HG03060 (cell line): ENCODE measurements around the gene ADCY5.

ENCODE experiments used
- ATAC-seq: cut with Tn5 transposase; IDR thresholded peaks from one replicate; pipeline ENCODE4 v1.9.1; 2021; ENCODE audit warnings: low read depth, moderate number of reproducible peaks; ENCODE audit not compliant: unreplicated experiment

Gene ADCY5

DNA sequence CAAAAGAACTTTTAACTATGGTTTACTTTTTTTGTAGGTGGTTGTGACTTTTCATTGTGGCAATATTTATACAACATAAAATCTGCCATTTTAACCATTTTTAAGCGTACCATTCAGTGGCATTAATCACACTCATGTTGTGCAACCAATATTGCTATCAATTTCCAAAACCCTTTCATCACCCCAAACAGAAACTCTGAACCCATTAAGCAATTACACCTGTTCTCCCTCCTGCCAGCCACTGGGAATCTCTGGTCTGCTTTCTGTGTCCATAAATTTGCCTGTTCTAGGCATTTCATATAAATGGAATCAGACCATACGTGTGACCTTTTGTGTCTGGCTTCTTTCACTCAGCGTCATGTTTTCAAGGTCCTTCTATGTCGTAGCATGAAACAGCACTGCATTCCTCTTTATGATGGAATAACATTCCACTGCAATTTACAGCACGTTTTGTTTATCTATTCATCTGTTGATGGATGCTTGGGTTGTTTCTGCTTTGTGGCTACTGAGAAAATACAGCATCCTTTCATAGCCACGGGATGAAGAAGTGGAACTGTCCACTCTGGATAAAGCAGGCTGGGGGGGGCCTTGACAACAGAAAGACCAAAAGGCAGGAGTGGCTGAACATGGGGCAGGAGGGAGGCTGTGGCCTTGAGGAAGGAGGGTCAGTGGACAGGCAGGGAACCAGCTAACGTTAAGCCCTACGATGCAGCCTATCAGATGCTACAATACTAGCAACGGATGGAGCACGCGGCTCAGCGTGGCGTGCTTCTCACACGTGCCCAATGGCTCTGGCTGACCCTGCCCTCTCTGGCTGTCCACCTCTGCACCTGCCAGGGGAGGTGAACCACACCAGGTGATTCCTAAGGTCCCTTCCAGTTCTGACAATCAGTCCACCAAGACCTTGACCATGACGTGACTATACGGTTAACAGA, 136.3 kb downstream of the ADCY5 start:
- no peak for ATAC-seq

DNA sequence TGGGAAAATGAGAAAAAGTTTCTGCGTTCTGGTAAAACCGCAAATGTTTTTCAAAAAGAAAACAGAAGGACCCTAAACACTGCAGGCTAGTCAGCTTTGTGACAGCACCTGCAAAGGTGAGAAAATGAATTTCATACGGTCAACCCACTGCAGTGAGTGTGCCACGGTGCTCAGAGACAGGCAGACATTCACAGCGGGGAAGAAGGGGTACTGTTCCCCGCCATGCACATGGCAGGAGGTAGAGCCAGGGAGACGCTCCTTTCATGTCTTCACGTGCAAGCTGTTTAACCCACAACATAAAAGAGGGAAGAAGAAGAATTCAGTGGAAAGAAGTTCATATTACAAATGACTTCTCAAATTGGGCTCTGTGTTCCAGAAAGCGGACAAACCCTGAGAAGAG, 137.7 kb downstream of the ADCY5 start:
- no peak for ATAC-seq

DNA sequence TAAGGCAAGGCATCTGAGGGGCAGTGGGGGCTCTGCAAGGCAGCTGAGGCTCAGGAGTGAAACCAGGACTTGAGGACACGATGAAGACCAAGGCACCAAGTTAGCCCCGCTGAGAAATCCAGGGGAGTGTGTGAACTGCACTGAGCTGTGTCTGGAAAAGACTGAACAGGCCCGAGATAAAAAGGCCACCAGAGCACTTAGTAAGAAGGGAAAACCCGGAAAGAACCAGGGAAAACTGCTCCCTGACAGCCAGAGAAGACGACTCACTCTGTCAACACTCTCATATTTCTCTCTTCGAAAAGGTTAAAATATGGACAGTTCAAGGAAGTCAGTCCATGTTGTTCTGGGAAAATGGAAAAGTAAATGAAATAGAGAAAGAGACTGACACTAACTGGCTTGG, 138.1 kb downstream of the ADCY5 start:
- no peak for ATAC-seq

DNA sequence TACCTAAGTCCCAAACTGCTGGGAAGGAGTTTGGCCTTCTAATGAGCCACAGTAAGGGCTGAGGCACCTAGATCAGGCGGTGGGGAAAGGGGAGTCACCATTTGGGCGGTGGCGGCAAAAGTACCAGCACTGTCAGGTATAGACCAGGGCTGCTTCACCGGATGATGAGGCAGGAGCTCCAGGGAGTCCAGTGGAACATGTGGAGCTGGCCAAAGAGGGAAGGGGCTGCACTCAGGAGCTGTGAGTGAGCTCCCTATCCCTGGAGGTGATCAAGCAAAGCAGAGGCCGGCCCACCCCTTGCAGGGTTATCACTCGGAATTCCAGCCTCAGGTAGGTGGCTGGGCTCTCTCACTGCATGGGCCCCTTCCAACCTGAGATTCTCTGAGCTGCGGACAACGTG, 138.7 kb downstream of the ADCY5 start:
- ATAC-seq, result no peak

DNA sequence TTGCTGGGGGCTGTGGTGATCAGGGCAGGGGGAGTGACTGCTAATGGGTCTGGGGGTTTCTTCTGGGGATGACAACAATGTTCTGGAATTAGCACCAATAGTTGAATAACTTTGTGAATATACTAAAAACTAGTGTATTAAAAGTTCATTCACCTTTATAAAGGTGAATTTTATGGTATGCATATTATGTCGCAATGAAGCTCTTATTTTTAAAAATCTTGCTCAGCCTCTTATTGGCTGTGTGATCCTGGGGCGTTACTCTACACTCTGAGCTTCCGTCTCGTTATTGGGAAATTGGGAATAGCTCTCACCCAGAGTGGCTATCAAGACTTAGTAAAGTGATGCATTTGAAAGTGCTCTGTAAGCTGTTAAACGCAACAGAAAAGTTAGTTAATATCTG, 141.8 kb downstream of the ADCY5 start:
- ATAC-seq, result no peak

DNA sequence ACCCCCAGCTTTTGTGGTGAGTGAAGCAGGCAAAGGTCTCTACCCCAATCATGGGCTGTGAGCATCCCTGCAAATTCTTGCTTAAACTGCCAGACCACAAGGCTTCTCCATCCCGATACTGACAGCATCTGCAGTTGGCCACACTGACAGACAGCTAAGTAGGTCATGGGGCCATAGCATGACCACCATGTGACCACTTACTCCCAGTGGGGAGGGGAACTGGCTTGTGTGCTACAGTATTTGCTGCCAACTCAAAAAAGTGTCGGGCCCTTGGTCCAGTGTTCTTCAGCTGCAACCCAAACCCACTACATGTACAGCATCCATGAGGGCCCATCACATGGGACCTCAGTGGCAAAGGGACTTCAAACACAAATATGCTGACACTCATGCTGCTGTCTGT, 143.7 kb downstream of the ADCY5 start:
- no peak for ATAC-seq

DNA sequence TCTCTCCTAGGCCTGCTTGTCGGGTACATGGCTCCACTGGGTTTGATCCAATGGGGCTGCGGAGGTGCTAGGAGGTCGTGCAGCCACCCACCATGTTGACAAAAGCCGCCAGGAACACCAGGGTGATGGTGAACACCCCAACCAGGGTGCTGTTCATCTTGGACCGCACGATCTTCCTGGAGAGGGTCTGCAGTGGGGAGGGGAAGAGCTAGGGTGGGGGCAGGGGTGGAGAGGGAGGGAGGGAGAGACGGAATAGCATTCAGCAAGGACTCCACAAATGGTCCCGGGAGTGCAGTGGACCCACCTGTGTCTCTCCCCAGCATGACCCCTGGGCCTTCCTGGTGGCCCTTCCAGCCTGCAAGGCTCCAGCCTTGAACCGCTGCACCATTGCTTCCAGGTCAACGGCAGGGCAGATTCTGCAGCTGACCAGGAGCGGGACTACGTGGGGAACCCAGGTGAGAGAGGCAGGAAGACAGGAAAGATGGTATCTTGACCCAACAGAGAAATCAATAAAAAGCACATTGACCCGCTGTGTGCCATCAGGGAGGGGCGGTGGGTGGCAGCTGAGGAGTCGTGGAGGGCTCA, 144.8 kb downstream of the ADCY5 start:
- no peak for ATAC-seq

DNA sequence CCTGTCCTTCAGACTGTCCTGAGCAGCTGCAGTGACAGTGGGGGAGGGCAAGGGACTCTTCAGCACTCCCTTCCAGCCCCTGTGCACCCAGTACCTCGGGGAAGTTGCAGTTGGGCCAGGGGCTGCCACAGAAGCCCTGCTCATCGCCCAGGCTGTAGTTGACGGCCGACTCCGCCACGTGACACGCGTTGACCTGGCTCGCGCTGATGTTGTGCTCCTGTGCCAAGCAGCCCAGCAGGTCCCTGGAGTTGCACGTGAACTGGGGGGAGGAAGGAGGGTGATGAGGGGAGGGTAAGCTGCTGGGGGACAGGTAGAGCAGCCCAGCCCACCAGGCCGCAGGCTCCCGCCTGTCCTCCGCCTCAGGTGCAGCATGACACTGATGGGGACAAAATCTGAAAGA, 145.9 kb downstream of the ADCY5 start:
- no peak for ATAC-seq

DNA sequence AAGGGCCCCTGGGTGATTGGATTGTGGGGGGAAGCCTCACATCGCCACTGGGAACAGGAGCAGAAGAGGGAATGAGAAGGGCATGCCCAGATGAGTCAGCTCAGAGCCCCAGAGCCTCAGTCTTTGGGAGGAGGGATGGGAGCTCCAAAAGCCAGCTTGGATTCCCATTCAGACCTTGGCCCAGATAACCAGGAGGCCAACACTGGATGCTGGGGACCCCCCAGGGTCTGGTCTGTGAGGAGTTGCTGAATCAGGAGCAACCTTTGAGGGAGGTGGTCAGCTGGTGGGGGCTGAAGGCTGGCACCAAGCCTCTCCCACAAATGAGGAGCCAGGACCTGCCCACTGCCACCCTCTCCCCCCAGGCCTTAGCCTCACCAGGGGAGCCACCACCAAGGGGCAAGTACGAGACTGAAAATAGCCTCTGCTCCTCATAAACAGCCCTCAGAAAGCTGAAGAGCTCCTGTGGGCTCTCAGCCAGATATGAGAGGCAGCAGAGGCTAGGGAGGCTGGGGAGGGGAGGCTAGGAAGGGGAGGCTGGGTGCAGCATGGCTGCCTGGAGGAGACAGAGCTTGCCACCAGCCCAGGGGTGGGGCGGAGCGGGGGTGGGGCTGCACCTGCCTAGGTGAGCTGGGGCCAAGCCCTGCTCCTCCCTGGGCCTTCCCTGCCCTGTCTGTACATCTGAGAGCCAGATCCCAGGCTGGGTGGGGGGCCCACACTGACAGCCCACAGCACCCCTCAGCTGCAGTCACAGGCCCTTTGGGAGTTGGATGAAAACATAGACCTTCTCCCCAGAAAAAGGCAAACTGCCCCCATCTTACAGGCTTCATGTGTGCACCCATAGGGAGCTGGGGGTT, 147.3 kb downstream of the ADCY5 start:
- no peak for ATAC-seq

DNA sequence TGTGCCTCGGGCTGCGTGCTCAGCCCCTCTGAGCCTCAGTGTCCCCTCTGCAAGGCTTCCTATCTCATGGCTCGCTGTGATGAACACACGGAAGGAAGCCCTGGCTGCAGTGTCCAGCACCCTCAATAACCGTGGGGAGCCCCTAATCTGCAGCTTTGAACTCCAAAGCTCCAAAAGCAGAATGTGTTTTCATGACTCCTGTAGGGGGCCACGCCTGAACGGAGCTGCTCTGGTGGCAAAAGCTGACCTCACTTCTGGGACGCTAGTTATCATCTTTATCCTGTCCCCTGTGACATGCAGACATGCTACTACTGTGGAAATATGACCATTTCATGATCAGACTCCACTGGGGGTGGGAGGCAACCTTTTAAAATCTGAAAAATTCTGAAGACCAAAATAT, 148.3 kb downstream of the ADCY5 start:
- ATAC-seq, result no peak

DNA sequence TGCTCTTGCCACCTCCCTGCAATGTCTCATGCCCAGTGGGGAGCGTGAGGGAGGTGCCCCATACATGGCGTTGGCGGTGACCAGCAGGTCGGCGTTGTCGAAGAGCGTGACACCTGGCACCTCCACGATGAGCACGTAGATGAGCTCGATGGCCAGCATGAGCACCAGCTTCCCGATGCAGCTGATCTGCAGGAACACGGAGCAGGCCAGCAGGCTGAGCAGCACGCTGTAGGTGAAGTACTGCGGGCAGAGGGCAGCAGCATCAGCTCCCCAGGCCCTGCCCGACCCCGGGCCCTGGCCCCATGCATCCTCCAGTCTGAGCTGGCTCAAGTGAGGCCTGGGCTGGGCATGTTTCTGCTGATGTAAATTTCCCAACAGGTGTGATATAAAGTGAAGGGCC, 148.8 kb downstream of the ADCY5 start:
- ATAC-seq, result no peak

DNA sequence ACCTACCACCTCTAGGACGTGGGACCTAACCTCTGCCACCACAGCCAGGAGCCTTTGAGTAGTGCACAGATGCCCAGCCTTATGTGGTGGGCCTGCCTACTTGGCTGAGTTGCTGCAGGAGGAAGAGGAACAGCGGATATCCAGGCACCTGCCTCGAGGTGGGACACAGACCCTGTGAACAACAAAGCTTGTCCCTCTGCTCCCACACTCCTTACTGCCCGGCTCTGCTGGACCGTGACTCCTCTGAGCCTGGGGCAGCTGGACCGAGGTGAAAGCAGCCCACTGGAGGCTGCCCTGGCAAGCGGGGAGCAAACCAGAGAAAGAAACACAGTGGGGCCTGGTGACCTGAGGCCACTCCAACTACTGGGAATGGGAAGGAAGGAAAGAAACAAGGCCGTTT, 149.3 kb downstream of the ADCY5 start:
- no peak for ATAC-seq

DNA sequence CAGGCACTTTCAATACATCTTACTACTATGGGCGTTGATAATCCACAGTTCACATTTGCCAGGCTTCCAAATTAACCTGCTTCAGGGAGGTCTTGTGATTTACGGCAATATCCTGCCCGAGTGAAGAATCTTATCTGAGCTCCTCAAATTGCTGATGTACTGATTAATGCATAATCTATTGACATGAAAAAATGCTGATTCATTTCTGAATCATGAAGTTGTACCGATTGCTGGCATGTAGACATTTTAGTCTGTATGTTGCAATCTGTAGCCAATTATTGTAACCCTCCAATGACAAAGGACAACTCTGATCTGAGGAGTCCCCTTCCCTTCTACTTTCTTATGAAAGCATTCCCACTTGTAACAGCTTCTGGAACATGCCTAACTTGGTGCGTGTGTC, 150.0 kb downstream of the ADCY5 start:
- ATAC-seq, result no peak

DNA sequence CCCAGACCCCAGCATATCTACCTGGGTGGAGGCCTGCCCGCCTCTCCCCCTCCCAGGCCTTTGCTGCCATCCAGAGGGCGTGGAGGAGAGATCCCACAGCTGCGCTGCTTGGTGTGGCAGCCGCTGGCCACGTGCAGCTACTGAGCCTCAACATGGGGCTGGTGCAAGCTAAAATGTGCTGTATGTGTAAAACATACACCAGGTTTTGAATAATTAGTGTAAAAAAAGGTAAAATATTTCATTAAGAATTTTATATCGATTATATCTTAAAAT, 151.3 kb downstream of the ADCY5 start:
- no peak for ATAC-seq

DNA sequence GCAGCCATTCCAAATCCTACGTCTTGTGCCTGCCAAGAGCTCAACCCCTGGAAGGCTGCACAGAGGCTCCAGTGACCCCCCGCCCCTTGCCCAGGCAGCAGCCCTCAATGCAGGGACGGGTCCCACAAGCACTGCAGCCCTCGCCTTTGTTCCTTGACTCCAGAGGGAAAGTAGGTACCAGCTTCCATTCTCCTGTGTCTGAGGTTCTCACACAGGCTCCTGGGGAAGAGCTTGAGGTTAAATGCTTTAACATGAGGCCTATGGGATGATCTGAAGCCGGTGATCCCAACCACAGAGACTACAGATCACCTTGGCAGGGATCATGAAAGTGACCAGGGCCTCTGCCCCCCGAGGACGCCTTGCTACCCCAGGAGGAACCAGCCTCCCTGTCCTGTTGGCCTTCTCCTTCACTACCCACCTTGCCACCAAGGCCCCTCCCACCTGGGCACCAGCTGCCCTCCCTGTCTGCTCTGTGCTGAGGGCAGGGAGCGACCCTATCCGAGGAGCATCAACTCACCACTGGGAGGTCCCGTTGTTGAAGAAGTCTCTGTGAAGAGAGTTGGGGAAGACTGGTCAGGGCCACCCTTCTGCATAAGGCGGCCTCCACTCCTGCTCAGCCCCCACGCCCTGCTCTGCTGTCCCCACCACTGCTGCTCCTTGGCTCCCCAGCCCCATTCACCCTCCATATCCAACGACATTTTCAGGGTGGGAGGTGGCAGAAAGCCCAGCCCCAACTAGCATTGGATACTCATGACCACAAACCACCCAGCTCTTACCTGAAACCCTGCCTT, 151.9 kb downstream of the ADCY5 start:
- no peak for ATAC-seq

DNA sequence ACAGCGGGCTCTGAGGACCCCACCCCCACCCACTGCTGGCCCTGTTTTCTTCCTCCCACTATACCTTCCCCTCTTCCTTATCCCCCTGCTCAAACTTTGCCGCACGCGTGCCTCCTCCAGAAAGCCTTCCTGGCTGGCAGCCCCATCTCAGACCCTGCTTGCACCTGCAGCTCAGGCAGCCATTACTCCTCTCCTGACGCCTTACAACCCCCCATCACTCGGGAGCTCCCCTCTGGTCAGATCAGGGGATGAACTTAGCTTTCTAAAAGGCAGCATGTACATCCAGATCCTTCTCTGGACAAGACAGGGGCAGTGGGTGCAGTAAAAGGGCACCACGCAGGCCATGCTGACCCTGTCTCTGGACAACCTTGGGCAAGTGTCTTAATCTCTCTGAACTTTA, 152.6 kb downstream of the ADCY5 start:
- no peak for ATAC-seq

DNA sequence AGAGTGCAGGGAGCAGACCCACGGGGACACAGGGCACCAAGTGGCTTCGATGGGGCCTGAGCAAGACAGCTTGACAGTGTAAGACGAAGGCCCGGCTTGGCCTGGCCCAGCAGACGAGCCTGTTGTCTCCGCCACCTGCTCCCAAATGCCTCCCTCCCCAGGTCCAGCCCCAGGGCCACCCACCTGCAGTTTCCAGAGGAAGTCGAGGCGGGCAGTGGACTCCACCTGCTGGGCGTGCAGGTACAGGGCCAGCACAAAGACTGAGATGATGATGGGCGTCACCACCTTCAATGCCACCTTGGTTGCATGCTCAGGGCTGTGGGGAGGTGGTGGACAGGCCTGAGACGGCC, 153.0 kb downstream of the ADCY5 start:
- no peak for ATAC-seq

DNA sequence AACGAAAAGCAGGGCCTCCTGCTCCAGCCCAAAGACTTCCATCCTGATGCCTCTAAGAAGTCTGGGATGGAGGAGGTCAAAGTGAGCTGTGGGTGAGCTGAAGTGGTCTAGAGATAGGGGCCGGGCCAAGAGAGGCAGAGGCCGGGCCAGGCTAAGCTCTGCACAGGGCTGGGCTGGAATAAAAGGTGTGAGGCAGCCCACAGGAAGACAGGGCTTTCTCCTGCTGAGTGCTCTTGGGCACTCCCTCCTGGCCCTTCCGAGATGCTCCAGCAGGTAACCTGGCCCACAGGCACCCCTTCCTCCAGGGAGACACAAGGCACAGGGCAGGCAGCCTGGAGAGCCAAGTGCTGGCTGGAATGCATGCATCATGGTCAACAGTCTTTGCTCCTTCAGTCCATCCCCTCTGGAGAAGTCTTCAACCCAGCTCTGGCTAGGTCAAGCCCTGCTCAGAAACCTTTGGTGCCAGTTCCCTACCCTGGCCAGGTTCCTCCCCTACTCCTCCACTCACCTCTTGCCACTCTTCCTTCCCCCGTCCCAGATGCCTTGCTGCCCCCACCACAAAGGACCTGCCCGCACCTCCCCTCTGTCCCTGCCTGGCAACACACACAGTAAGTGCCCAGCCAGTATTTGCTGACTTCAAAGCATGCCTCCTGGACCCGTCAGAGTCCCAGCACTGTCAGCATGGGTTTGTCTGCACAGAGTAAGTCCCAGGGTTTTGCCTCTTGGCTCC, 153.6 kb downstream of the ADCY5 start:
- ATAC-seq, result no peak

DNA sequence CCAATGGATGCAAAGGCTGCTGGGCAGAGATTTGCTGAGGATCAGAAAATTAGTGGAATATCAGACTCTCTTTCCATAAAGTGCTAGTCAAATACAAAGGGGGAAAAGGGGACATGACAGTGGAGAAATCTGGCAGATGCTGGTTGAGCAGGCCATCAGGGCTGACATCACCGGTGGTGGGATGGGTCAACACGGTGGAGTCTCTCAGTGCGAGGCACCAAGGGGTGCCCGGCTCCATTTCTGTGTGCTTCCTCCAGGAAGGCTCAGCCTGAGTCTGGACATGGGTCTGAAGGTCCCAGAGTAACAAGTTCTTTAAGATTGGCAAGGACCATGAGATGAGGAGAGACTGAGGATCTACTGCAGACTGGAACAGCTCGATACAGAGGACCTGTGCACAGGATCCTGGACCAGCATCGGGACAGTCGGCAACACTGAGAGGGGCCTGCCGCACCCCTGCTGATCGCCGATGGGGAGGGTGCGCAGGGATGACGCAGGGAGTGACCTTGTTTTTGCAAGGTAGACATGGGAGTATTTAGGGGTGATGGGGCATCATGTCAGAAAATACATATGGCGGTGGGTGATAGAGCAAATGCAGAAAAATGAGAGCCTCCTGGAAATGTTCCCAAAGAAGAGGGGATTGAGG, 154.5 kb downstream of the ADCY5 start:
- no peak for ATAC-seq
